GM12874 (cell line): ENCODE results near the gene ASB18.

Source experiments
- TF ChIP-seq, protein P1 (sequence below): IDR thresholded peaks from 2 replicates; pipeline ENCODE4 v1.5.1; 2011; ENCODE audit warnings: low read depth, mild to moderate bottlenecking, control low read depth, low read length, moderate library complexity; ENCODE audit not compliant: insufficient read depth

ASB18 gene

DNA sequence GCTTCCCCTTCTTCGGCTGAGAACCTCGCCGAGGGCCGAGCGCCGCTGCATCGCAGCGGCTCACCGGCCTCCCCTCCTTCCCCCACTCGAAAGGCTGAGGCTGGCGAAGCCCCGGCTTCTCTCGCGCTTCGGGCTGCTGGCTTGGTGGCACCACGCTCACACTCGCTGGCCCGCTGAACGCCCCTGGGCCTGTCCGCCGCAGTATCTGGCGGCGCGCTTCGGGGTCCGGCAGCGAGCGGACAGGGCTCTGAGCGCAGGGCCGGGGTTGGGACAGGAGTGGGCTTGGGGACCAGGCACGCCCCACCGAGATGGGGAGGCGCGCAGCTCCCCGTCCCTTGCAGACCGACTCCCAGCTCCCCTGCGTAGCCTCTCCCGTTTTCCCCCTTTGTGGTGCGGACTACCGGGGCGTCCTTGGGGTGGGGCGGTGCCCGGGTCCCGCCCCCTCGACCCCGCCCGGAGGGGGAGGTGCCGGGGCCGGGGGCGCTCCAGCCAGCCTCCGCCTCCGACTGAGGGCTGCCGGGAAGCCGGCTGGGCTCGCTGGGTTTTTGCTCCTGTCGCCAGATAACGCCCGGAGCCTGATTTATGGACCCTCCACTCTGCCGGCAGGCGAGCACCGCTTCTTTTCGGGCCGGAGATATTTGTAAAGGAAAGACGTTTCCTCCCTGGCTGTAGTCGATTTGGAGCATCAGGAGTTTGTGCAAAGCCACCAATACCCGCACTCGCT lies 99.8 kb downstream of the ASB18 start:
- TF ChIP-seq, protein P1, sequence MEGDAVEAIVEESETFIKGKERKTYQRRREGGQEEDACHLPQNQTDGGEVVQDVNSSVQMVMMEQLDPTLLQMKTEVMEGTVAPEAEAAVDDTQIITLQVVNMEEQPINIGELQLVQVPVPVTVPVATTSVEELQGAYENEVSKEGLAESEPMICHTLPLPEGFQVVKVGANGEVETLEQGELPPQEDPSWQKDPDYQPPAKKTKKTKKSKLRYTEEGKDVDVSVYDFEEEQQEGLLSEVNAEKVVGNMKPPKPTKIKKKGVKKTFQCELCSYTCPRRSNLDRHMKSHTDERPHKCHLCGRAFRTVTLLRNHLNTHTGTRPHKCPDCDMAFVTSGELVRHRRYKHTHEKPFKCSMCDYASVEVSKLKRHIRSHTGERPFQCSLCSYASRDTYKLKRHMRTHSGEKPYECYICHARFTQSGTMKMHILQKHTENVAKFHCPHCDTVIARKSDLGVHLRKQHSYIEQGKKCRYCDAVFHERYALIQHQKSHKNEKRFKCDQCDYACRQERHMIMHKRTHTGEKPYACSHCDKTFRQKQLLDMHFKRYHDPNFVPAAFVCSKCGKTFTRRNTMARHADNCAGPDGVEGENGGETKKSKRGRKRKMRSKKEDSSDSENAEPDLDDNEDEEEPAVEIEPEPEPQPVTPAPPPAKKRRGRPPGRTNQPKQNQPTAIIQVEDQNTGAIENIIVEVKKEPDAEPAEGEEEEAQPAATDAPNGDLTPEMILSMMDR, result no peak

- TF ChIP-seq, protein P1, result no peak
These were observed 100.6 kb downstream of the ASB18 start for GRCh38 chr2:236163471-236164200.

DNA sequence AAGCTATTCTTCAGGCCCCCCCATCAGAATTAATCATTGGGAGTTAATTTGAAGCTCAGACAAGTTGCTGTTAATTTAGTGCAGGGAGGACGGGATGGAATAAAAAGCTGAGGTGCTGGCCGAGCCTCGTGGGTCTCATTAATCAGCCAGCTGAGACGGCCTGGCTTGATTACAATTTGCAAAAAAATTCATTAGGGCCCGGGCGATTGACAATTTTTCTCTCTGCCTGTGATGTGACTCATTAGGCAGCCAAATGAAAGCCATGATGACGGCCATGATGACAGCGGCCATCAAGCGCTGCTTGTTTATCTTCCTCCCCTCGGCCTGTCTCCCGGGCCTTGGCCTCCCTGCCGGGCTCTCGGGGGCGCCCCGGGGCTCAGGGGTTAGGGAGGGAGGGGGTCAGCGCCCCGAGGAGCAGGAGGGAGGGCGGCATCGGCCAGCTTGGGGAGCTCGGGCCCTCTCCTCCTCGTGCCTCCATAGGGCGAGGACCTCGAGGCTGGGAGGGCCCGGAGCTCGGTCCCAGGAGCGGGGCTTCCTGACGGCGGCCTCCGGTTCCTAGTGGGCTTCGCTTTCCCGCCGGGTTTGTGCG lies 101.2 kb downstream of the ASB18 start:
- TF ChIP-seq, protein P1, result no peak

- TF ChIP-seq, protein P1, result no peak
These were observed 102.0 kb downstream of the ASB18 start for GRCh38 chr2:236162031-236162845.

DNA sequence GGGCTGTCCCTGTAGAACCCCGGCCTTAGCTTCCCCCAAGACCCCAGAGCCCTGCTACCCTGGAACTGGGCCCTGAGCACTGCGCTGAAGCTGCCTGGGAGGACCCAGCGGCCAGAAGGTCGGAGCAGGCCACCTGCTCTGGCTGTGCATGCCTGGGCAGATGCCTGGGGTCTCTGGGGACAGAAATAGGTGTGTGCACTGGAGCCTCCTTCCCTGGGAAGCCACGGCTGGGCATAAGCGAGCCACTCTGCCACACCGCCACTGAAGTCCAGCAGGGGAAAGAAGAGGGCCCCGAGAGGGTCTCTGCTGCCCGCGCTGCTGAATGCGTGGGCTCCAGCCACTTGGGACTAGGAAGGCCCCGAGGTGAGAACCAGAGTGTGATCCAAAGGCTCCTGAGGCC lies 102.7 kb downstream of the ASB18 start:
- TF ChIP-seq, protein P1, result no peak

- TF ChIP-seq, protein P1, result no peak
These were observed 103.1 kb downstream of the ASB18 start for GRCh38 chr2:236161082-236161462.

DNA sequence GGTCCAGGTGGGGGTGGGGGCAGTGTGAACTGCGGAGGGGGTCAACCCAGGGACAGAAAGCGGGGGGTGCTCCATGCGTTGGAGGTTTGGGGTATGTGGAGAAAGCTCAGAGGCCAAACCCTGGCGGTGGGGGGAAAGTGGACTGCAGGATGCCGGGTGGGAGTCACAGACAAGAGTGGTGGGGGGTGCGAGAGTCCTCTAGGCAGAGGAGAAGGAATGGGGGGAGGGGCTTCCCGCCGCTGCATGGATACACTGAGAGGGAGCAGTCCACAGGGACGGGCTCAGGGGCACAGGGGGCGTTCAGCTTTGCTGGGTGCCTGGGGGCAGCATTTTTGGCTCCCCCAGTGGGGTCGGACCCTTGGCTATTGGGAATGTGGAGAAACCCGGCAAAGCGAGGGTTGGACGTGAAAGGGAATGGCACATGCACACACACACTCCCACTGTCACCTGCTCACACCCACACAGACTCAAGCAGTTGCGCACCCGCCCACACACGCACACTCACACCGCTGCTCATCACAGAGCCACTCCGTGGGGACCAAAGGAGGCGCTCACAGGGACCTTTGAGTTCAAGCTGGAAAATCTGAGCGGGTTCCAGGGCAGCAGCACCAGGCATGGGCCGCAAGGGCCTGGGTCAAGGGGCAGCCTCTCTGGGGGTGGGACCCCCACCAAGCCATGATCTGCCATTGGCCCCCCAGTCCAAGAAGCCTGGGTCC lies 103.7 kb downstream of the ASB18 start:
- TF ChIP-seq, protein P1, result no peak
